GM12801 (cell line): ENCODE measurements around the gene ARHGEF38.

Experiments used
- CTCF ChIP-seq: IDR thresholded peaks from one replicate; pipeline ENCODE4 v1.5.1; 2011; ENCODE audit warnings: control low read depth; ENCODE audit not compliant: insufficient read length; ENCODE audit errors: extremely low read depth

The ARHGEF38 gene

GRCh38 chr4:105651884-105652283 is 99.5 kb downstream of the ARHGEF38 start:
- no peak for TF ChIP-seq CTCF

GRCh38 chr4:105652286-105652888 is 100.0 kb downstream of the ARHGEF38 start:
- no peak for TF ChIP-seq CTCF

GRCh38 chr4:105657117-105657765 is 104.8 kb downstream of the ARHGEF38 start:
- TF ChIP-seq CTCF, result no peak

- TF ChIP-seq CTCF, result no peak
Measured at GRCh38 chr4:105659190-105659589, 106.8 kb downstream of the ARHGEF38 start.

GRCh38 chr4:105661028-105661427 is 108.6 kb downstream of the ARHGEF38 start:
- TF ChIP-seq CTCF, result no peak

- no peak for TF ChIP-seq CTCF
Measured at GRCh38 chr4:105662935-105663675, 110.7 kb downstream of the ARHGEF38 start.

GRCh38 chr4:105666693-105667092 is 114.3 kb downstream of the ARHGEF38 start:
- TF ChIP-seq CTCF, result no peak
